SK-N-SH (cell line): ENCODE data around the gene RNF167. TPM values are rescaled to one million over a fixed set of nuclear protein-coding genes. Genes with fewer than 3 reads are reported as not detected.

Source experiments
- CTCF ChIA-PET: fragments of 300-600, 350-600 bp; formaldehyde crosslinking; extraction: SDS; loops from one replicate; lab custom pipeline; 2021; lab: Yijun Ruan, JAX
- POLR2A ChIA-PET: fragments of 350-600 bp; sonication (Branson Sonifier 250); formaldehyde crosslinking; extraction: SDS; loops from one replicate; lab custom pipeline; 2020; ENCODE audit warnings: antibody characterized with exemption, inconsistent platforms; lab: Yijun Ruan, JAX
- DNase-seq: peaks from one replicate; pipeline ENCODE4 v3.0.0; 2012
- H2AFZ ChIP-seq: fragments of 200-600 bp; sonication (generic); 2 replicates; pipeline ENCODE4 v1.8.1; 2016; ENCODE audit warnings: antibody characterized with exemption, mild to moderate bottlenecking, low read depth
- H3F3A ChIP-seq: fragments of 200-600 bp; sonication (generic); replicated peaks from 2 replicates; pipeline ENCODE3; 2016; ENCODE audit warnings: antibody characterized with exemption, mild to moderate bottlenecking; ENCODE audit not compliant: insufficient read depth
- H3K27ac ChIP-seq, 2 experiments: fragments of 200-500 bp in 1 of 2; fragments of 200-600 bp in 1 of 2; sonication (Bioruptor generic) in 1 of 2; sonication (generic), shearing (Covaris generic) in 1 of 2; 2 replicates each; pipeline versions ENCODE4 v1.5.1 to v1.6.1; 2014 to 2016; ENCODE audit warnings: low read depth in 2 of 2, inconsistent platforms in 1 of 2, low read length in 1 of 2, mild to moderate bottlenecking in 1 of 2, mixed read lengths in 1 of 2
- H3K27me3 ChIP-seq: fragments of 200-600 bp; sonication (generic), shearing (Covaris generic); 2 replicates; pipeline ENCODE4 v1.6.1; 2016; ENCODE audit warnings: mixed run types; ENCODE audit not compliant: insufficient read depth
- H3K36me3 ChIP-seq, 2 experiments: fragments of 200-500 bp in 1 of 2; fragments of 200-600 bp in 1 of 2; sonication (Bioruptor generic) in 1 of 2; sonication (generic) in 1 of 2; replicated peaks in 1 of 2; 2 replicates each; pipeline versions ENCODE3 to v1.5.1; 2014 to 2016; ENCODE audit warnings: low read length in 1 of 2, mild to moderate bottlenecking in 1 of 2; ENCODE audit not compliant: insufficient read depth in 2 of 2, control insufficient read depth in 1 of 2
- H3K4me1 ChIP-seq, 2 experiments: fragments of 200-500 bp in 1 of 2; fragments of 200-600 bp in 1 of 2; sonication (Bioruptor generic) in 1 of 2; sonication (generic), shearing (Covaris generic) in 1 of 2; 2 replicates each; pipeline versions ENCODE4 v1.5.1 to v1.6.1; 2014 to 2016; ENCODE audit warnings: low read depth in 1 of 2, low read length in 1 of 2, mixed run types in 1 of 2; ENCODE audit not compliant: insufficient read depth in 2 of 2, control insufficient read depth in 1 of 2
- H3K4me2 ChIP-seq: fragments of 200-600 bp; sonication (generic), shearing (Covaris generic); 2 replicates; pipeline ENCODE4 v1.6.1; 2017; ENCODE audit warnings: mixed run types
- H3K4me3 ChIP-seq, 2 experiments: fragments of 200-500 bp in 1 of 2; fragments of 200-600 bp in 1 of 2; sonication (Bioruptor generic) in 1 of 2; sonication (generic), shearing (Covaris generic) in 1 of 2; 2 replicates each; pipeline versions ENCODE4 v1.5.1 to v1.8.1; 2014 to 2016; ENCODE audit warnings: low read depth in 2 of 2, inconsistent platforms in 1 of 2, low read length in 1 of 2, mild to moderate bottlenecking in 1 of 2, mixed read lengths in 1 of 2, moderate library complexity in 1 of 2
- H3K79me2 ChIP-seq: fragments of 200-600 bp; sonication (generic); 2 replicates; pipeline ENCODE4 v1.8.1; 2017; ENCODE audit warnings: mild to moderate bottlenecking; ENCODE audit not compliant: insufficient read depth
- H3K9ac ChIP-seq: fragments of 200-600 bp; sonication (generic); 2 replicates; pipeline ENCODE4 v1.6.1; 2017; ENCODE audit warnings: mixed run types
- H3K9me2 ChIP-seq: fragments of 200-600 bp; sonication (generic); 2 replicates; pipeline ENCODE4 v1.6.1; 2017; ENCODE audit warnings: mixed run types
- H3K9me3 ChIP-seq: fragments of 200-600 bp; sonication (generic); 2 replicates; pipeline ENCODE4 v1.6.1; 2017; ENCODE audit warnings: mixed run types, mild to moderate bottlenecking, moderate library complexity
- H4K20me1 ChIP-seq: fragments of 200-600 bp; sonication (generic); 2 replicates; pipeline ENCODE4 v1.6.1; 2017; ENCODE audit warnings: mild to moderate bottlenecking, mixed run types; ENCODE audit not compliant: insufficient read depth
- CHD2 ChIP-seq: fragments of 150-350 bp; IDR thresholded peaks from 2 replicates; pipeline ENCODE4 v1.6.1; 2018; ENCODE audit warnings: low read length; ENCODE audit not compliant: partially characterized antibody
- EP300 ChIP-seq, 2 experiments: IDR thresholded peaks; 2 replicates each; pipeline versions ENCODE4 v1.4.0 to v1.6.1; 2012; ENCODE audit warnings: borderline replicate concordance in 1 of 2, low read depth in 1 of 2, low read length in 1 of 2
- FOSL2 ChIP-seq: IDR thresholded peaks from 2 replicates; pipeline ENCODE4 v1.4.0; 2012; ENCODE audit warnings: low read depth, mild to moderate bottlenecking, moderate library complexity, borderline replicate concordance
- FOXM1 ChIP-seq: IDR thresholded peaks from 2 replicates; pipeline ENCODE4 v1.4.0; 2012; ENCODE audit warnings: low read depth, mild to moderate bottlenecking
- GATA2 ChIP-seq: sonication (generic); formaldehyde crosslinking; IDR thresholded peaks from 2 replicates; pipeline ENCODE4 v1.5.0; 2020; ENCODE audit warnings: mild to moderate bottlenecking, missing genetic modification reagents
- JUND ChIP-seq: IDR thresholded peaks from 2 replicates; pipeline ENCODE4 v1.4.0; 2012
- MXI1 ChIP-seq: IDR thresholded peaks from 2 replicates; pipeline ENCODE4 v1.6.1; 2012; ENCODE audit warnings: mild to moderate bottlenecking, low read depth, low read length, improper control_type of control experiment
- NRF1 ChIP-seq: IDR thresholded peaks from 2 replicates; pipeline ENCODE4 v1.6.1; 2012; ENCODE audit warnings: low read depth, mild to moderate bottlenecking, low read length
- POLR2AphosphoS5 ChIP-seq: IDR thresholded peaks from 2 replicates; pipeline ENCODE4 v1.6.1; 2012; ENCODE audit warnings: low read depth, low read length
- RAD21 ChIP-seq: IDR thresholded peaks from 2 replicates; pipeline ENCODE4 v1.6.1; 2012; ENCODE audit warnings: mild to moderate bottlenecking, low read length
- RXRA ChIP-seq: IDR thresholded peaks from 2 replicates; pipeline ENCODE4 v1.4.0; 2012; ENCODE audit warnings: low read depth, mild to moderate bottlenecking, borderline replicate concordance
- SIN3A ChIP-seq: IDR thresholded peaks from 2 replicates; pipeline ENCODE4 v1.6.1; 2012; ENCODE audit warnings: low read depth, mild to moderate bottlenecking, low read length, moderate library complexity, borderline replicate concordance
- SMC3 ChIP-seq: IDR thresholded peaks from 2 replicates; pipeline ENCODE4 v1.6.1; 2012; ENCODE audit warnings: low read depth, low read length, improper control_type of control experiment
- TCF12 ChIP-seq: IDR thresholded peaks from 2 replicates; pipeline ENCODE4 v1.4.0; 2012
- TEAD4 ChIP-seq: IDR thresholded peaks from 2 replicates; pipeline ENCODE4 v1.4.0; 2012; ENCODE audit warnings: mild to moderate bottlenecking, borderline replicate concordance; ENCODE audit not compliant: insufficient read depth
- YY1 ChIP-seq: IDR thresholded peaks from 2 replicates; pipeline ENCODE4 v1.4.0; 2012; ENCODE audit warnings: low read depth, mild to moderate bottlenecking
- WGBS: methylation state at CpG from one replicate; pipeline ENCODE4 v1.1.6; 2017; ENCODE audit warnings: low lambda C conversion rate; 5-methylcytosine and 5-hydroxymethylcytosine counted together
- polyA plus RNA-seq, 3 experiments: library from polyadenylated mRNA; depleted of rRNA; stranded (reverse); fragments of >200 nt; gene quantifications; 2 replicates each; pipeline ENCODE4 v1.2.3, GENCODE V29; 2012
- TF ChIP-seq, protein P1 (sequence below): fragments of 200-600 bp; sonication (generic); IDR thresholded peaks from 2 replicates; pipeline ENCODE4 v1.6.1; 2017; ENCODE audit warnings: antibody characterized with exemption, mild to moderate bottlenecking, moderate library complexity
- TF ChIP-seq, protein P2 (sequence below): fragments of 150-350 bp; IDR thresholded peaks from 2 replicates; pipeline ENCODE4 v1.6.1; 2017; ENCODE audit warnings: antibody characterized with exemption, low read length, low read depth, borderline replicate concordance
- TF ChIP-seq, protein P3 (sequence below): IDR thresholded peaks from 2 replicates; pipeline ENCODE4 v1.6.1; 2012; ENCODE audit warnings: mild to moderate bottlenecking, low read depth, low read length, moderate library complexity
- TF ChIP-seq, protein P4 (sequence below): IDR thresholded peaks from 2 replicates; pipeline ENCODE4 v1.4.0; 2012; ENCODE audit warnings: low read depth, borderline replicate concordance

Gene RNF167
- polyA plus RNA-seq, 1 of the 3 experiments (the other 2 are of a cell fraction), result 115 TPM

DNA sequence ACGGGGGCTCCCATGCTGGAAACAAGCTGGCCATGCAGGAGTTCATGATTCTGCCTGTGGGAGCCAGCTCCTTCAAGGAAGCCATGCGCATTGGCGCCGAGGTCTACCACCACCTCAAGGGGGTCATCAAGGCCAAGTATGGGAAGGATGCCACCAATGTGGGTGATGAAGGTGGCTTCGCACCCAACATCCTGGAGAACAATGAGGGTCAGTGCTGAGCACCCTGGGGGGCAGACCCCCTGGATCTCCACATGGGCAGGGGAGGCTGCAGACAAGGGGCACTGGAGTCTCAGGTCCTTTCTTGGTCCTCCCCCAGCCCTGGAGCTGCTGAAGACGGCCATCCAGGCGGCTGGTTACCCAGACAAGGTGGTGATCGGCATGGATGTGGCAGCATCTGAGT is 15.0 kb downstream of the RNF167 start:
- Histone ChIP-seq H3K27me3 (no peaks in the 10 kb centered on the region), H3K9me3 (no peaks in the 10 kb centered on the region), H3K9me2 (no peaks in the 10 kb centered on the region), H3K9ac (no peak overlapping the region), H3K4me3 (no peak overlapping the region), H3F3A (peaks cover 27% of the 10 kb centered on the region), H3K79me2 (peaks cover 25% of the 10 kb centered on the region), H2AFZ (no peak overlapping the region), H3K4me2 (no peak overlapping the region), H4K20me1 (no peaks in the 10 kb centered on the region), H3K36me3 (peaks cover 3 to 4% of the 10 kb centered on the region in 2 experiments), H3K4me1 (peaks cover 20 to 30% of the 10 kb centered on the region in 2 experiments; a peak in 3 of 4 replicates), H3K27ac (no peak overlapping the region)
- POLR2A ChIA-PET, result interaction anchor here (6.7 kb wide), 1 partner anchor 12 kb away, joined by 56 read pairs; the partner anchor contains the start of gene SPAG7
- no peak for DNase-seq
- WGBS, result 97% methylated on average over 7 of the region's 8 CpGs
- CTCF ChIA-PET, result interaction anchor here (1.0 to 2.1 kb wide), 4 partner anchors 15 to 107 kb away, joined by 3 to 7 read pairs (median 4); partner anchors contain the start of genes CAMTA2 and RNF167
- TF ChIP-seq CHD2 (no peak), FOSL2 (no peak), EP300 (IDR thresholded peaks at IDR 0.05; ENCODE audit: borderline replicate concordance in 1 of 2, low read depth in 1 of 2, low read length in 1 of 2) (no peak), TEAD4 (no peak), YY1 (no peak), NRF1 (no peak), SMC3 (no peak), RAD21 (no peak), JUND (no peak), FOXM1 (no peak), TCF12 (no peak), MXI1 (no peak), GATA2 (CRISPR knock-in tag) (no peak), SIN3A (no peak), RXRA (no peak), POLR2AphosphoS5 (no peak)
- TF ChIP-seq, protein P1, sequence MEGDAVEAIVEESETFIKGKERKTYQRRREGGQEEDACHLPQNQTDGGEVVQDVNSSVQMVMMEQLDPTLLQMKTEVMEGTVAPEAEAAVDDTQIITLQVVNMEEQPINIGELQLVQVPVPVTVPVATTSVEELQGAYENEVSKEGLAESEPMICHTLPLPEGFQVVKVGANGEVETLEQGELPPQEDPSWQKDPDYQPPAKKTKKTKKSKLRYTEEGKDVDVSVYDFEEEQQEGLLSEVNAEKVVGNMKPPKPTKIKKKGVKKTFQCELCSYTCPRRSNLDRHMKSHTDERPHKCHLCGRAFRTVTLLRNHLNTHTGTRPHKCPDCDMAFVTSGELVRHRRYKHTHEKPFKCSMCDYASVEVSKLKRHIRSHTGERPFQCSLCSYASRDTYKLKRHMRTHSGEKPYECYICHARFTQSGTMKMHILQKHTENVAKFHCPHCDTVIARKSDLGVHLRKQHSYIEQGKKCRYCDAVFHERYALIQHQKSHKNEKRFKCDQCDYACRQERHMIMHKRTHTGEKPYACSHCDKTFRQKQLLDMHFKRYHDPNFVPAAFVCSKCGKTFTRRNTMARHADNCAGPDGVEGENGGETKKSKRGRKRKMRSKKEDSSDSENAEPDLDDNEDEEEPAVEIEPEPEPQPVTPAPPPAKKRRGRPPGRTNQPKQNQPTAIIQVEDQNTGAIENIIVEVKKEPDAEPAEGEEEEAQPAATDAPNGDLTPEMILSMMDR, result no peak
- TF ChIP-seq, protein P2, sequence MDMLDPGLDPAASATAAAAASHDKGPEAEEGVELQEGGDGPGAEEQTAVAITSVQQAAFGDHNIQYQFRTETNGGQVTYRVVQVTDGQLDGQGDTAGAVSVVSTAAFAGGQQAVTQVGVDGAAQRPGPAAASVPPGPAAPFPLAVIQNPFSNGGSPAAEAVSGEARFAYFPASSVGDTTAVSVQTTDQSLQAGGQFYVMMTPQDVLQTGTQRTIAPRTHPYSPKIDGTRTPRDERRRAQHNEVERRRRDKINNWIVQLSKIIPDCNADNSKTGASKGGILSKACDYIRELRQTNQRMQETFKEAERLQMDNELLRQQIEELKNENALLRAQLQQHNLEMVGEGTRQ, result no peak
- TF ChIP-seq, protein P3, sequence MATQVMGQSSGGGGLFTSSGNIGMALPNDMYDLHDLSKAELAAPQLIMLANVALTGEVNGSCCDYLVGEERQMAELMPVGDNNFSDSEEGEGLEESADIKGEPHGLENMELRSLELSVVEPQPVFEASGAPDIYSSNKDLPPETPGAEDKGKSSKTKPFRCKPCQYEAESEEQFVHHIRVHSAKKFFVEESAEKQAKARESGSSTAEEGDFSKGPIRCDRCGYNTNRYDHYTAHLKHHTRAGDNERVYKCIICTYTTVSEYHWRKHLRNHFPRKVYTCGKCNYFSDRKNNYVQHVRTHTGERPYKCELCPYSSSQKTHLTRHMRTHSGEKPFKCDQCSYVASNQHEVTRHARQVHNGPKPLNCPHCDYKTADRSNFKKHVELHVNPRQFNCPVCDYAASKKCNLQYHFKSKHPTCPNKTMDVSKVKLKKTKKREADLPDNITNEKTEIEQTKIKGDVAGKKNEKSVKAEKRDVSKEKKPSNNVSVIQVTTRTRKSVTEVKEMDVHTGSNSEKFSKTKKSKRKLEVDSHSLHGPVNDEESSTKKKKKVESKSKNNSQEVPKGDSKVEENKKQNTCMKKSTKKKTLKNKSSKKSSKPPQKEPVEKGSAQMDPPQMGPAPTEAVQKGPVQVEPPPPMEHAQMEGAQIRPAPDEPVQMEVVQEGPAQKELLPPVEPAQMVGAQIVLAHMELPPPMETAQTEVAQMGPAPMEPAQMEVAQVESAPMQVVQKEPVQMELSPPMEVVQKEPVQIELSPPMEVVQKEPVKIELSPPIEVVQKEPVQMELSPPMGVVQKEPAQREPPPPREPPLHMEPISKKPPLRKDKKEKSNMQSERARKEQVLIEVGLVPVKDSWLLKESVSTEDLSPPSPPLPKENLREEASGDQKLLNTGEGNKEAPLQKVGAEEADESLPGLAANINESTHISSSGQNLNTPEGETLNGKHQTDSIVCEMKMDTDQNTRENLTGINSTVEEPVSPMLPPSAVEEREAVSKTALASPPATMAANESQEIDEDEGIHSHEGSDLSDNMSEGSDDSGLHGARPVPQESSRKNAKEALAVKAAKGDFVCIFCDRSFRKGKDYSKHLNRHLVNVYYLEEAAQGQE, result no peak
- TF ChIP-seq, protein P4, sequence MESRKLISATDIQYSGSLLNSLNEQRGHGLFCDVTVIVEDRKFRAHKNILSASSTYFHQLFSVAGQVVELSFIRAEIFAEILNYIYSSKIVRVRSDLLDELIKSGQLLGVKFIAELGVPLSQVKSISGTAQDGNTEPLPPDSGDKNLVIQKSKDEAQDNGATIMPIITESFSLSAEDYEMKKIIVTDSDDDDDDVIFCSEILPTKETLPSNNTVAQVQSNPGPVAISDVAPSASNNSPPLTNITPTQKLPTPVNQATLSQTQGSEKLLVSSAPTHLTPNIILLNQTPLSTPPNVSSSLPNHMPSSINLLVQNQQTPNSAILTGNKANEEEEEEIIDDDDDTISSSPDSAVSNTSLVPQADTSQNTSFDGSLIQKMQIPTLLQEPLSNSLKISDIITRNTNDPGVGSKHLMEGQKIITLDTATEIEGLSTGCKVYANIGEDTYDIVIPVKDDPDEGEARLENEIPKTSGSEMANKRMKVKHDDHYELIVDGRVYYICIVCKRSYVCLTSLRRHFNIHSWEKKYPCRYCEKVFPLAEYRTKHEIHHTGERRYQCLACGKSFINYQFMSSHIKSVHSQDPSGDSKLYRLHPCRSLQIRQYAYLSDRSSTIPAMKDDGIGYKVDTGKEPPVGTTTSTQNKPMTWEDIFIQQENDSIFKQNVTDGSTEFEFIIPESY, result no peak
